IMR-90 (cell line): ENCODE measurements around the gene DUSP22. TPM values are rescaled to one million over a fixed set of nuclear protein-coding genes. Genes with fewer than 3 reads are reported as not detected.

Source experiments
- ATAC-seq: fragments of 200-7000 bp; cut with Tn5 transposase; 2 replicates; pipeline ENCODE4 v1.9.1; 2020; ENCODE audit warnings: low read depth, mild to moderate bottlenecking, moderate library complexity
- BruUV-seq: library from RNA; stranded (reverse); fragments of 400-500 nt; replicated peaks from 2 replicates; lab custom pipeline; 2021; lab: Mats Ljungman, UMichigan
- CTCF ChIA-PET: fragments of 300-600 bp; formaldehyde crosslinking; extraction: SDS; loops from one replicate; lab custom pipeline; 2021; ENCODE audit warnings: antibody characterized with exemption; lab: Yijun Ruan, JAX
- POLR2A ChIA-PET: fragments of 300-600 bp; sonication (Branson Sonifier 250); formaldehyde crosslinking; loops from one replicate; lab custom pipeline; 2022; ENCODE audit warnings: antibody characterized with exemption; ENCODE audit not compliant: unreplicated experiment; lab: Charles Lee
- DNase-seq: peaks from one replicate; pipeline ENCODE4 v3.0.0; 2013
- H2AFZ ChIP-seq: replicated peaks from 2 replicates; pipeline ENCODE3; 2013; ENCODE audit warnings: low read length, mild to moderate bottlenecking; ENCODE audit not compliant: poor library complexity
- H2AK5ac ChIP-seq: 2 replicates; pipeline ENCODE4 v1.6.1; 2013; ENCODE audit warnings: low read depth, low read length, inconsistent platforms
- H2AK9ac ChIP-seq: replicated peaks from 2 replicates; pipeline ENCODE3; 2013; ENCODE audit warnings: mild to moderate bottlenecking, low read depth, low read length, moderate library complexity; ENCODE audit not compliant: poor library complexity
- H2BK120ac ChIP-seq: 2 replicates; pipeline ENCODE4 v1.6.1; 2013; ENCODE audit warnings: low read depth, low read length, inconsistent platforms
- H2BK15ac ChIP-seq: 3 replicates; pipeline ENCODE4 v1.6.1; 2013; ENCODE audit warnings: low read depth, low read length, inconsistent platforms
- H2BK20ac ChIP-seq: 2 replicates; pipeline ENCODE4 v1.6.1; 2013; ENCODE audit warnings: low read depth, mild to moderate bottlenecking, inconsistent platforms, low read length, moderate library complexity
- H2BK5ac ChIP-seq: 2 replicates; pipeline ENCODE4 v1.6.1; 2013; ENCODE audit warnings: mild to moderate bottlenecking, low read depth, low read length, inconsistent platforms; ENCODE audit not compliant: poor library complexity, severe bottlenecking
- H3K14ac ChIP-seq: replicated peaks from 2 replicates; pipeline ENCODE4 v1.6.1; 2013; ENCODE audit warnings: low read depth, low read length, inconsistent platforms
- H3K18ac ChIP-seq: 2 replicates; pipeline ENCODE4 v1.6.1; 2013; ENCODE audit warnings: low read depth, low read length, control low read depth
- H3K23ac ChIP-seq: 2 replicates; pipeline ENCODE4 v1.6.1; 2013; ENCODE audit warnings: low read depth, low read length, inconsistent platforms
- H3K27ac ChIP-seq: 2 replicates; pipeline ENCODE4 v1.5.1; 2013; ENCODE audit warnings: mild to moderate bottlenecking, control low read depth, low read length; ENCODE audit not compliant: insufficient read depth
- H3K27me3 ChIP-seq: 2 replicates; pipeline ENCODE4 v1.6.1; 2013; ENCODE audit warnings: low read length; ENCODE audit not compliant: control insufficient read depth, insufficient read depth
- H3K36me3 ChIP-seq: 2 replicates; pipeline ENCODE4 v1.6.1; 2013; ENCODE audit warnings: low read length, mixed read lengths; ENCODE audit not compliant: control insufficient read depth, insufficient read depth
- H3K4ac ChIP-seq: 2 replicates; pipeline ENCODE4 v1.6.1; 2013; ENCODE audit warnings: low read depth, low read length, inconsistent platforms
- H3K4me1 ChIP-seq: 2 replicates; pipeline ENCODE4 v1.6.1; 2013; ENCODE audit warnings: low read length, mixed read lengths; ENCODE audit not compliant: control insufficient read depth, insufficient read depth
- H3K4me2 ChIP-seq: 2 replicates; pipeline ENCODE4 v1.6.1; 2013; ENCODE audit warnings: low read depth, mild to moderate bottlenecking, control low read depth, low read length, moderate library complexity
- H3K4me3 ChIP-seq: 2 replicates; pipeline ENCODE4 v1.5.1; 2013; ENCODE audit warnings: low read depth, mild to moderate bottlenecking, control low read depth, low read length, moderate library complexity; ENCODE audit not compliant: insufficient read depth
- H3K56ac ChIP-seq: 2 replicates; pipeline ENCODE4 v1.6.1; 2013; ENCODE audit warnings: low read length, inconsistent platforms; ENCODE audit not compliant: insufficient read depth; ENCODE audit errors: extremely low read depth
- H3K79me1 ChIP-seq, 2 experiments: 2 replicates each; pipeline ENCODE4 v1.6.1; 2013; ENCODE audit warnings: low read length in 2 of 2, inconsistent platforms in 1 of 2, low read depth in 1 of 2
- H3K9ac ChIP-seq: 2 replicates; pipeline ENCODE4 v1.6.1; 2013; ENCODE audit warnings: low read depth, low read length, control low read depth
- H3K9me1 ChIP-seq: 2 replicates; pipeline ENCODE4 v1.6.1; 2013; ENCODE audit warnings: low read length, inconsistent platforms; ENCODE audit not compliant: insufficient read depth
- H3K9me3 ChIP-seq: 2 replicates; pipeline ENCODE4 v1.6.1; 2013; ENCODE audit warnings: low read length; ENCODE audit not compliant: control insufficient read depth, insufficient read depth
- H4K20me1 ChIP-seq: 2 replicates; pipeline ENCODE4 v1.6.1; 2013; ENCODE audit warnings: low read length, inconsistent platforms; ENCODE audit not compliant: insufficient read depth
- H4K5ac ChIP-seq: 2 replicates; pipeline ENCODE4 v1.6.1; 2013; ENCODE audit warnings: mild to moderate bottlenecking, low read depth, low read length, control low read depth
- H4K8ac ChIP-seq, 2 experiments: 2 replicates each; pipeline ENCODE4 v1.6.1; 2013; ENCODE audit warnings: low read depth in 2 of 2, low read length in 2 of 2, control low read depth in 1 of 2, inconsistent platforms in 1 of 2
- H4K91ac ChIP-seq: 2 replicates; pipeline ENCODE4 v1.6.1; 2013; ENCODE audit warnings: low read depth, low read length, inconsistent platforms; ENCODE audit not compliant: insufficient read depth
- BHLHE40 ChIP-seq: fragments of 150-350 bp; IDR thresholded peaks from 2 replicates; pipeline ENCODE4 v1.6.1; 2016; ENCODE audit warnings: mild to moderate bottlenecking, low read depth, low read length
- CEBPB ChIP-seq: IDR thresholded peaks from 2 replicates; pipeline ENCODE4 v1.6.1; 2012; ENCODE audit warnings: low read depth, low read length, improper control_type of control experiment
- CHD1 ChIP-seq: IDR thresholded peaks from 2 replicates; pipeline ENCODE4 v1.6.1; 2012; ENCODE audit warnings: low read depth, low read length, improper control_type of control experiment
- ELK1 ChIP-seq: fragments of 150-350 bp; IDR thresholded peaks from 2 replicates; pipeline ENCODE4 v1.6.1; 2016; ENCODE audit warnings: low read depth, mild to moderate bottlenecking, low read length, moderate library complexity, borderline replicate concordance
- FOS ChIP-seq: fragments of 150-350 bp; IDR thresholded peaks from 2 replicates; pipeline ENCODE4 v1.6.1; 2016; ENCODE audit warnings: low read depth, low read length
- MAFK ChIP-seq: IDR thresholded peaks from 2 replicates; pipeline ENCODE4 v1.6.1; 2012; ENCODE audit warnings: low read depth, low read length, improper control_type of control experiment
- MAZ ChIP-seq: IDR thresholded peaks from 2 replicates; pipeline ENCODE4 v1.6.1; 2012; ENCODE audit warnings: low read depth, mild to moderate bottlenecking, low read length, improper control_type of control experiment, moderate library complexity, borderline replicate concordance
- MXI1 ChIP-seq: IDR thresholded peaks from 2 replicates; pipeline ENCODE4 v1.6.1; 2012; ENCODE audit warnings: low read depth, mild to moderate bottlenecking, low read length, moderate library complexity, borderline replicate concordance
- NFE2L2 ChIP-seq: fragments of 150-350 bp; IDR thresholded peaks from 2 replicates; pipeline ENCODE4 v1.6.1; 2016; ENCODE audit warnings: low read depth, mild to moderate bottlenecking, low read length
- POLR2A ChIP-seq: IDR thresholded peaks from 2 replicates; pipeline ENCODE4 v1.6.1; 2012; ENCODE audit warnings: mild to moderate bottlenecking, low read depth, low read length
- RAD21 ChIP-seq: IDR thresholded peaks from 2 replicates; pipeline ENCODE4 v1.6.1; 2012; ENCODE audit warnings: low read length, improper control_type of control experiment
- RCOR1 ChIP-seq: IDR thresholded peaks from 2 replicates; pipeline ENCODE4 v1.6.1; 2012; ENCODE audit warnings: mild to moderate bottlenecking, low read length, improper control_type of control experiment; ENCODE audit not compliant: insufficient replicate concordance
- RFX5 ChIP-seq: IDR thresholded peaks from 2 replicates; pipeline ENCODE4 v1.8.0; 2012; ENCODE audit warnings: low read depth, mild to moderate bottlenecking, low read length, moderate library complexity
- SMC3 ChIP-seq: fragments of 150-350 bp; IDR thresholded peaks from 2 replicates; pipeline ENCODE4 v1.6.1; 2016; ENCODE audit warnings: low read depth, mild to moderate bottlenecking, antibody characterized with exemption, low read length, moderate library complexity
- WGBS, 2 experiments: methylation state at CpG; one replicate each; pipeline versions ENCODE4 v1.1.5 to v1.1.7; 2013; ENCODE audit warnings: missing lambda C conversion rate in 2 of 2; ENCODE audit not compliant: insufficient read length in 1 of 2; ENCODE audit errors: extremely low coverage in 2 of 2; 5-methylcytosine and 5-hydroxymethylcytosine counted together
- dilution Hi-C: fragments of 300-500 bp; cut with HindIII; formaldehyde crosslinking; loops from one replicate; pipeline ENCODE4 v1.14.3; 2018; ENCODE audit warnings: low sequenced_read_pairs; ENCODE audit not compliant: unreplicated experiment
- in situ Hi-C: fragments of 300-500 bp; cut with MboI; formaldehyde crosslinking; loops from 3 replicates; pipeline ENCODE4 v1.14.3; 2019; ENCODE audit warnings: low sequenced_read_pairs, inconsistent platforms, mixed read lengths
- intact Hi-C: fragments of 100-400 bp; cut with micrococcal nuclease; formaldehyde crosslinking; loops from 2 replicates; pipeline ENCODE4 v1.10.0; 2022
- polyA plus RNA-seq, 3 experiments: library from polyadenylated mRNA; depleted of rRNA; stranded (reverse); fragments of >200 nt; gene quantifications; 2 replicates each; pipeline ENCODE4 v1.2.3, GENCODE V29; 2012; ENCODE audit warnings: low replicate concordance in 1 of 3
- total RNA-seq: library from RNA; depleted of rRNA; stranded (reverse); fragments of >200 nt; gene quantifications from 2 replicates; pipeline ENCODE4 v1.2.3, GENCODE V29; 2012
- TF ChIP-seq, protein P1 (sequence below): fragments of 150-350 bp; IDR thresholded peaks from 2 replicates; pipeline ENCODE4 v1.6.1; 2017; ENCODE audit warnings: mild to moderate bottlenecking, antibody characterized with exemption, low read length, low read depth
- TF ChIP-seq, protein P2 (sequence below): conservative IDR thresholded peaks from 2 replicates; pipeline ENCODE4 v1.5.1; 2012; ENCODE audit warnings: mild to moderate bottlenecking, low read depth, low read length, improper control_type of control experiment

The DUSP22 gene
- total and polyA plus RNA-seq, 2 of the 4 experiments (the other 2 are of a cell fraction), result 7.1 to 8.2 TPM

DNA sequence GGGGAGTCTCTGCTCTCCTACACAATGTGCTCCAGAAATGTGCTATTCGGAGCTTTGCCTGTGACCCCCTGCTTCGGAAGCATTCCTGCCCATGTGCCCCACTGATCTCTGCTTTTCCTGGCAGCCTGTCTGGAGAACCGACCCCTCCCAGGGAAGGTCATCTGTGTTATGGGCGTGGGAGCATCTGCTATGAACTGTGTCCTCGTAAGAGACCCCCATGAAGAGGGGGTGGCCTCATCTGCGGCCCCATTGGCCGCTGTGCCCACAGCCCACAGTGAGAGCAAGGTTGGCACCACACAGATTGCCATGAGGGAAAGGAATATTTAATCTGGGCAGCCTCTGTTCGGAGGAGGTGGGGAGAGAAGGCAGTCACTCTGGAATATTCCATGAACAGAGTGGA, 66.6 kb downstream of the DUSP22 start:
- Histone ChIP-seq H3K56ac (no peak overlapping the region), H3K9me3 (peaks cover 18% of the 10 kb centered on the region), H2BK15ac (no peak overlapping the region), H4K8ac (no peak overlapping the region), H3K9me1 (no peaks in the 10 kb centered on the region), H3K4me2 (no peak overlapping the region), H2AK5ac (no peak overlapping the region), H3K4ac (no peak overlapping the region), H3K4me3 (no peak overlapping the region), H3K9ac (no peak overlapping the region), H2AK9ac (no peak overlapping the region), H3K23ac (no peak overlapping the region), H3K27me3 (no peaks in the 10 kb centered on the region; the same call in 1 of the 2 replicates), H3K18ac (no peak overlapping the region), H4K5ac (no peak overlapping the region), H3K4me1 (no peaks in the 10 kb centered on the region), H3K79me1 (no peaks in the 10 kb centered on the region), H4K20me1 (no peaks in the 10 kb centered on the region), H3K36me3 (no peaks in the 10 kb centered on the region), H3K27ac (no peak overlapping the region), H3K14ac (no peak overlapping the region), H2BK20ac (no peak overlapping the region), H4K91ac (no peak overlapping the region), H2AFZ (no peak overlapping the region), H2BK120ac (no peak overlapping the region), H2BK5ac (no peak overlapping the region)
- in situ Hi-C loops, result no loop called here
- no TSS peak for BruUV-seq
- WGBS, 2 experiments, result 75% methylated on average over 4 of the region's 8 CpGs; no CpG with 5 or more reads in 1 of the 2 experiments
- DNase-seq (no peak), ATAC-seq (no peak)
- TF ChIP-seq BHLHE40, result no peak
- no peak for TF ChIP-seq POLR2A
- TF ChIP-seq FOS, result no peak
- TF ChIP-seq CHD1, result no peak
- TF ChIP-seq RAD21, result no peak
- no peak for TF ChIP-seq RFX5
- TF ChIP-seq RCOR1, result no peak
- TF ChIP-seq NFE2L2, result no peak
- no peak for TF ChIP-seq MAFK
- TF ChIP-seq SMC3, result no peak
- TF ChIP-seq, protein P1, sequence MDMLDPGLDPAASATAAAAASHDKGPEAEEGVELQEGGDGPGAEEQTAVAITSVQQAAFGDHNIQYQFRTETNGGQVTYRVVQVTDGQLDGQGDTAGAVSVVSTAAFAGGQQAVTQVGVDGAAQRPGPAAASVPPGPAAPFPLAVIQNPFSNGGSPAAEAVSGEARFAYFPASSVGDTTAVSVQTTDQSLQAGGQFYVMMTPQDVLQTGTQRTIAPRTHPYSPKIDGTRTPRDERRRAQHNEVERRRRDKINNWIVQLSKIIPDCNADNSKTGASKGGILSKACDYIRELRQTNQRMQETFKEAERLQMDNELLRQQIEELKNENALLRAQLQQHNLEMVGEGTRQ, result no peak
- TF ChIP-seq, protein P2, sequence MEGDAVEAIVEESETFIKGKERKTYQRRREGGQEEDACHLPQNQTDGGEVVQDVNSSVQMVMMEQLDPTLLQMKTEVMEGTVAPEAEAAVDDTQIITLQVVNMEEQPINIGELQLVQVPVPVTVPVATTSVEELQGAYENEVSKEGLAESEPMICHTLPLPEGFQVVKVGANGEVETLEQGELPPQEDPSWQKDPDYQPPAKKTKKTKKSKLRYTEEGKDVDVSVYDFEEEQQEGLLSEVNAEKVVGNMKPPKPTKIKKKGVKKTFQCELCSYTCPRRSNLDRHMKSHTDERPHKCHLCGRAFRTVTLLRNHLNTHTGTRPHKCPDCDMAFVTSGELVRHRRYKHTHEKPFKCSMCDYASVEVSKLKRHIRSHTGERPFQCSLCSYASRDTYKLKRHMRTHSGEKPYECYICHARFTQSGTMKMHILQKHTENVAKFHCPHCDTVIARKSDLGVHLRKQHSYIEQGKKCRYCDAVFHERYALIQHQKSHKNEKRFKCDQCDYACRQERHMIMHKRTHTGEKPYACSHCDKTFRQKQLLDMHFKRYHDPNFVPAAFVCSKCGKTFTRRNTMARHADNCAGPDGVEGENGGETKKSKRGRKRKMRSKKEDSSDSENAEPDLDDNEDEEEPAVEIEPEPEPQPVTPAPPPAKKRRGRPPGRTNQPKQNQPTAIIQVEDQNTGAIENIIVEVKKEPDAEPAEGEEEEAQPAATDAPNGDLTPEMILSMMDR, result no peak
- TF ChIP-seq MAZ, result no peak
- TF ChIP-seq MXI1, result no peak
- no peak for TF ChIP-seq CEBPB
- TF ChIP-seq ELK1, result no peak
- dilution Hi-C loops, result no loop called here
- POLR2A ChIA-PET, result no interaction called here
- intact Hi-C loops, result no loop called here
- CTCF ChIA-PET, result no interaction called here
